Measurements from ENCODE around the gene NR2C2.

The NR2C2 gene

DNA sequence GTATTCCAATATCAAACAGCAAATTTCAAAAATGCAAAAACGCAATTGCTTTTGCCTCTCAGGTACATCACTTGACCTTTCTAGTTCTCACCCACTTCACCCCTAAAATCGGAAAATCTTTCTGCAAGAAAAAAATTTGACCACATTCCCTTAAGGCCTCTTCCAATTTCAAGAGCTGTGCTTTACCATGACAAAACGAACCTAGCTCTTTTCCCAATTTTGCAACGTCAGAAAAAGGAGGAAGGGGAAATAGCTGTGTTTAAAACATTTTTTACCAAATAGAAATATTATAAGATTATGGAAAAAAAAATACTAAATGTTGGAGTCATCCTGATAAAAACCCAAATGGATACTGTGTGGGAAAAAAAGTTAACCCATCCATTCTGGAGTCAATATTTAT is 1.1 kb upstream of the NR2C2 start:
- no peak for TF ChIP-seq NFIC (IDR thresholded peaks at IDR 0.05)
- no peak for TF ChIP-seq ZBTB7A (IDR thresholded peaks at IDR 0.05; ENCODE audit: low read depth)
- no peak for TF ChIP-seq CREB1 (IDR thresholded peaks at IDR 0.05; ENCODE audit: low read depth)
- no peak for TF ChIP-seq RAD21 (IDR thresholded peaks at IDR 0.05; ENCODE audit: low read depth)
- TF ChIP-seq TAF1 (IDR thresholded peaks at IDR 0.05; ENCODE audit: low read depth) = no peak
- no peak for TF ChIP-seq FOXM1 (IDR thresholded peaks at IDR 0.05; ENCODE audit: borderline replicate concordance, low read depth)
- no peak for TF ChIP-seq EP300 (IDR thresholded peaks at IDR 0.05; ENCODE audit: borderline replicate concordance)
- TF ChIP-seq, protein P1, sequence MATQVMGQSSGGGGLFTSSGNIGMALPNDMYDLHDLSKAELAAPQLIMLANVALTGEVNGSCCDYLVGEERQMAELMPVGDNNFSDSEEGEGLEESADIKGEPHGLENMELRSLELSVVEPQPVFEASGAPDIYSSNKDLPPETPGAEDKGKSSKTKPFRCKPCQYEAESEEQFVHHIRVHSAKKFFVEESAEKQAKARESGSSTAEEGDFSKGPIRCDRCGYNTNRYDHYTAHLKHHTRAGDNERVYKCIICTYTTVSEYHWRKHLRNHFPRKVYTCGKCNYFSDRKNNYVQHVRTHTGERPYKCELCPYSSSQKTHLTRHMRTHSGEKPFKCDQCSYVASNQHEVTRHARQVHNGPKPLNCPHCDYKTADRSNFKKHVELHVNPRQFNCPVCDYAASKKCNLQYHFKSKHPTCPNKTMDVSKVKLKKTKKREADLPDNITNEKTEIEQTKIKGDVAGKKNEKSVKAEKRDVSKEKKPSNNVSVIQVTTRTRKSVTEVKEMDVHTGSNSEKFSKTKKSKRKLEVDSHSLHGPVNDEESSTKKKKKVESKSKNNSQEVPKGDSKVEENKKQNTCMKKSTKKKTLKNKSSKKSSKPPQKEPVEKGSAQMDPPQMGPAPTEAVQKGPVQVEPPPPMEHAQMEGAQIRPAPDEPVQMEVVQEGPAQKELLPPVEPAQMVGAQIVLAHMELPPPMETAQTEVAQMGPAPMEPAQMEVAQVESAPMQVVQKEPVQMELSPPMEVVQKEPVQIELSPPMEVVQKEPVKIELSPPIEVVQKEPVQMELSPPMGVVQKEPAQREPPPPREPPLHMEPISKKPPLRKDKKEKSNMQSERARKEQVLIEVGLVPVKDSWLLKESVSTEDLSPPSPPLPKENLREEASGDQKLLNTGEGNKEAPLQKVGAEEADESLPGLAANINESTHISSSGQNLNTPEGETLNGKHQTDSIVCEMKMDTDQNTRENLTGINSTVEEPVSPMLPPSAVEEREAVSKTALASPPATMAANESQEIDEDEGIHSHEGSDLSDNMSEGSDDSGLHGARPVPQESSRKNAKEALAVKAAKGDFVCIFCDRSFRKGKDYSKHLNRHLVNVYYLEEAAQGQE (IDR thresholded peaks at IDR 0.05; ENCODE audit: low read depth) = no peak
- no peak for TF ChIP-seq USF1 (IDR thresholded peaks at IDR 0.05)
- TF ChIP-seq CEBPB (IDR thresholded peaks at IDR 0.05) = no peak

- no peak for TF ChIP-seq TAF1 (IDR thresholded peaks at IDR 0.05; ENCODE audit: low read depth)
- 0 out of 2 replicates have a peak, but pooled peaks have one; percentile 39 for TF ChIP-seq CEBPB (IDR thresholded peaks at IDR 0.05)
Measured at GRCh38 chr3:14946739-14947099, 664 bp upstream of the NR2C2 start.

GRCh38 chr3:14947886-14948608 is 664 bp downstream of the NR2C2 start:
- TF ChIP-seq CEBPB (IDR thresholded peaks at IDR 0.05) = no peak; the same call in 1 of the 2 replicates
- peak; percentile 47; the same call in 1 of the 2 replicates for TF ChIP-seq CREB1 (IDR thresholded peaks at IDR 0.05; ENCODE audit: low read depth)
- peak; percentile 8; the same call in 1 of the 2 replicates for TF ChIP-seq ZBTB7A (IDR thresholded peaks at IDR 0.05; ENCODE audit: low read depth)
- TF ChIP-seq TEAD4 (IDR thresholded peaks at IDR 0.05) = no peak; the same call in 1 of the 2 replicates
- TF ChIP-seq, protein P1 (IDR thresholded peaks at IDR 0.05; ENCODE audit: low read depth) = no peak
- no peak for TF ChIP-seq USF1 (IDR thresholded peaks at IDR 0.05)
- no peak; the same call in 1 of the 2 replicates for TF ChIP-seq TCF12 (IDR thresholded peaks at IDR 0.05; ENCODE audit: low read depth)
- TF ChIP-seq FOXM1 (IDR thresholded peaks at IDR 0.05; ENCODE audit: borderline replicate concordance, low read depth) = no peak
- TF ChIP-seq EGR1 (IDR thresholded peaks at IDR 0.05) = peak; percentile 55
- TF ChIP-seq YY1 (IDR thresholded peaks at IDR 0.05; ENCODE audit: low read depth) = peak; percentile 94
- no peak for TF ChIP-seq EP300 (IDR thresholded peaks at IDR 0.05; ENCODE audit: borderline replicate concordance)
- TF ChIP-seq, protein P2, sequence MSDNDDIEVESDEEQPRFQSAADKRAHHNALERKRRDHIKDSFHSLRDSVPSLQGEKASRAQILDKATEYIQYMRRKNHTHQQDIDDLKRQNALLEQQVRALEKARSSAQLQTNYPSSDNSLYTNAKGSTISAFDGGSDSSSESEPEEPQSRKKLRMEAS (IDR thresholded peaks at IDR 0.05) = peak; percentile 48
- TF ChIP-seq TAF1 (IDR thresholded peaks at IDR 0.05; ENCODE audit: low read depth) = peak; percentile 67
- no peak for TF ChIP-seq RAD21 (IDR thresholded peaks at IDR 0.05; ENCODE audit: low read depth)
- peak; percentile 95 for TF ChIP-seq NFIC (IDR thresholded peaks at IDR 0.05)

DNA sequence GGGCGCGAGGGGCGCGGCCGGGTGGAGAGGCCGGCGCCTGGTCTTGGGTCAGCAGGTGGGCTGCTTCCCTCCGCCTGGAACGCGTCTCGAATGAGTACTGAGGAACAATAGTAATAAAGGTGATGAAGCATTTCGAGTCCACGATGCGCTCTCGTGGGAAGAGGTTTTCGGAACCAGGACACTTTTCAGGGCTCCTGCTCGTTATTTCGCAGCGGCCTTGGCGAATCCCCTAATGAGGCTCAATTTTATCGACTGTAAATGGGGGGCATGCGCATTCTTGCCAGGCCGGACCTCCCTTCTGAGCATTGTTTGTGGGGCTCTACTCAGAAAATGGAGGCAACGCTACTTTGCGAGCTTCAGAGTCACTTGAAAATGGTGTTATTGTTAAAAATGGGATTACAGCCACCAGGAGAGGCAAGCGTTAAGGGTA is 1.2 kb downstream of the NR2C2 start:
- no peak for TF ChIP-seq NFIC (IDR thresholded peaks at IDR 0.05)
- TF ChIP-seq YY1 (IDR thresholded peaks at IDR 0.05; ENCODE audit: low read depth) = no peak
- TF ChIP-seq, protein P2 (IDR thresholded peaks at IDR 0.05) = no peak; the same call in 1 of the 2 replicates
- no peak for TF ChIP-seq TCF12 (IDR thresholded peaks at IDR 0.05; ENCODE audit: low read depth)
- no peak for TF ChIP-seq EGR1 (IDR thresholded peaks at IDR 0.05)
- TF ChIP-seq TEAD4 (IDR thresholded peaks at IDR 0.05) = no peak
- TF ChIP-seq ZBTB7A (IDR thresholded peaks at IDR 0.05; ENCODE audit: low read depth) = no peak
- TF ChIP-seq EP300 (IDR thresholded peaks at IDR 0.05; ENCODE audit: borderline replicate concordance) = no peak
- no peak for TF ChIP-seq RAD21 (IDR thresholded peaks at IDR 0.05; ENCODE audit: low read depth)
- TF ChIP-seq, protein P1 (IDR thresholded peaks at IDR 0.05; ENCODE audit: low read depth) = no peak
- no peak for TF ChIP-seq USF1 (IDR thresholded peaks at IDR 0.05)
- no peak for TF ChIP-seq CREB1 (IDR thresholded peaks at IDR 0.05; ENCODE audit: low read depth)
- no peak for TF ChIP-seq CEBPB (IDR thresholded peaks at IDR 0.05)
- TF ChIP-seq FOXM1 (IDR thresholded peaks at IDR 0.05; ENCODE audit: borderline replicate concordance, low read depth) = no peak
- no peak for TF ChIP-seq TAF1 (IDR thresholded peaks at IDR 0.05; ENCODE audit: low read depth)
